HEK293T (cell line): ENCODE data around the gene L1CAM.

Experiments
- CTCF ChIA-PET: fragments of 350-600 bp; formaldehyde crosslinking; extraction: SDS; loops from one replicate; lab custom pipeline; 2021; ENCODE audit warnings: antibody characterized with exemption, inconsistent platforms; lab: Yijun Ruan, JAX
- POLR2A ChIA-PET: fragments of 350-600 bp; formaldehyde crosslinking; extraction: SDS; loops from one replicate; lab custom pipeline; 2020; ENCODE audit warnings: antibody characterized with exemption, inconsistent platforms; lab: Yijun Ruan, JAX
- DNase-seq: peaks from one replicate; pipeline ENCODE4 v3.0.0; 2012; ENCODE audit warnings: mixed read lengths; ENCODE audit errors: extremely low spot score
- ARNT ChIP-seq: fragments of 450-650 bp; IDR thresholded peaks from 2 replicates; pipeline ENCODE4 v1.6.1; 2017; ENCODE audit warnings: mild to moderate bottlenecking
- BHLHE40 ChIP-seq: fragments of 450-650 bp; IDR thresholded peaks from 2 replicates; pipeline ENCODE4 v1.6.1; 2016; ENCODE audit warnings: mild to moderate bottlenecking, moderate library complexity, borderline replicate concordance
- CTBP1 ChIP-seq: fragments of 450-650 bp; IDR thresholded peaks from 2 replicates; pipeline ENCODE4 v1.6.1; 2016; ENCODE audit warnings: borderline replicate concordance
- ELF4 ChIP-seq: fragments of 450-650 bp; IDR thresholded peaks from 2 replicates; pipeline ENCODE4 v1.6.1; 2017; ENCODE audit warnings: antibody characterized with exemption
- FOXA1 ChIP-seq: fragments of 450-650 bp; IDR thresholded peaks from 2 replicates; pipeline ENCODE4 v1.6.1; 2016; ENCODE audit warnings: mild to moderate bottlenecking
- FOXK2 ChIP-seq: fragments of 450-650 bp; IDR thresholded peaks from 2 replicates; pipeline ENCODE4 v1.6.1; 2016; ENCODE audit warnings: mild to moderate bottlenecking
- FOXM1 ChIP-seq: fragments of 450-650 bp; IDR thresholded peaks from 2 replicates; pipeline ENCODE4 v1.6.1; 2017; ENCODE audit warnings: mild to moderate bottlenecking, borderline replicate concordance
- HDGF ChIP-seq: fragments of 450-650 bp; IDR thresholded peaks from 2 replicates; pipeline ENCODE4 v1.6.1; 2017; ENCODE audit warnings: antibody characterized with exemption, borderline replicate concordance
- L3MBTL2 ChIP-seq: fragments of 450-650 bp; conservative IDR thresholded peaks from 2 replicates; pipeline ENCODE4 v1.6.1; 2016; ENCODE audit warnings: mild to moderate bottlenecking
- LEF1 ChIP-seq: fragments of 450-650 bp; IDR thresholded peaks from 2 replicates; pipeline ENCODE4 v1.6.1; 2017; ENCODE audit warnings: mild to moderate bottlenecking, borderline replicate concordance
- NFRKB ChIP-seq: fragments of 450-650 bp; IDR thresholded peaks from 2 replicates; pipeline ENCODE4 v1.6.1; 2016; ENCODE audit warnings: mild to moderate bottlenecking, moderate library complexity
- PKNOX1 ChIP-seq: fragments of 450-650 bp; IDR thresholded peaks from 2 replicates; pipeline ENCODE4 v1.6.1; 2016
- SP1 ChIP-seq: fragments of 450-650 bp; IDR thresholded peaks from 2 replicates; pipeline ENCODE4 v1.6.1; 2017
- SUZ12 ChIP-seq: fragments of 450-650 bp; IDR thresholded peaks from 2 replicates; pipeline ENCODE4 v1.6.1; 2016; ENCODE audit warnings: mild to moderate bottlenecking
- TARDBP ChIP-seq: fragments of 450-650 bp; IDR thresholded peaks from 2 replicates; pipeline ENCODE4 v1.6.1; 2016
- ZNF384 ChIP-seq: fragments of 450-650 bp; IDR thresholded peaks from 2 replicates; pipeline ENCODE4 v1.6.1; 2016

L1CAM gene

GRCh38 chrX:153881281-153881680, 4.7 kb downstream of the L1CAM start:
- TF ChIP-seq HDGF: no peak
- DNase-seq: no peak
- POLR2A ChIA-PET: no interaction called here
- CTCF ChIA-PET: no interaction called here

GRCh38 chrX:153880440-153880815, 5.5 kb downstream of the L1CAM start:
- ChIA-PET CTCF (no interaction called here), POLR2A (no interaction called here)
- TF ChIP-seq SUZ12 (no peak), BHLHE40 (no peak), CTBP1 (no peak), TARDBP (no peak), SP1 (no peak), PKNOX1 (no peak), LEF1 (no peak)
- DNase-seq: no peak

DNA sequence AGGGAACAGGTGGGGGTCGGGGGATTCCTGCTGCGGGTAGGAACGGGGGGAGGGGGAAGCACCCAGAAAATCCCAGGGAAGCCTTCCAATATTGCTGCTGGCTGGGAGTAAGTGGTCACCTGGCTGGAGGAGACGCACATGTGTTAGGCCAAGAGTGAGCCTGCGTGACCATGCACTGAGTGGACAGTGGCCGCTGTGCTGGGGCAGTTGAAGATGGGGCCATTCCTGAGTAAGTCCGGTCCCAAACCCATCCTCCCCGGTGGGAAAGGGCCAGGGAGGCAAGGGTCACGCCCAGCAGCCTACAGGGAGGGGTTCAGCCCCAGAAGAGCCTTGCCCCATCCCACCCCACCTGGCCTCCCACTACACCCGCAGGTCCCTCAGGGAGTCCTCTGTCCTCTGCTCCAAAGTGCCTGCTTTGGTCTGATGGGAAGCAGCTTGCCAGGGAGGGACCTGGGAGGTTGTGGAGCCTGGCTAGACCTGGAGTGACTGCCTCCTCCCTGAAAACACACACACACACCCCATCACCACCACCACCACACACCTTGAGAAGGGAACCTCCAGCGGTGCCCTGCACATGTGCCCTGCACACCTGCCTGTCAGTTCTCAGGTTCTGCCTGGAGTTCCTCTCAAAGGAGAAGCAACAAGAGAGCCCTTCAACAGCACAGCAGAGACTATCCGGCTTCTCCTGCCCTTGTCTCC, 6.1 kb downstream of the L1CAM start:
- ChIA-PET CTCF (no interaction called here), POLR2A (no interaction called here)
- no peak for DNase-seq
- no peak for TF ChIP-seq L3MBTL2
- no peak for TF ChIP-seq FOXM1
- no peak for TF ChIP-seq LEF1
- no peak for TF ChIP-seq BHLHE40
- no peak for TF ChIP-seq FOXK2
- no peak for TF ChIP-seq TARDBP
- TF ChIP-seq ELF4: no peak
- TF ChIP-seq FOXA1: no peak
- no peak for TF ChIP-seq SUZ12
- no peak for TF ChIP-seq CTBP1
- no peak for TF ChIP-seq NFRKB
- no peak for TF ChIP-seq SP1
- TF ChIP-seq HDGF: no peak
- TF ChIP-seq ZNF384: no peak

GRCh38 chrX:153878969-153879653, 6.9 kb downstream of the L1CAM start:
- POLR2A ChIA-PET: no interaction called here
- TF ChIP-seq FOXA1: no peak
- no peak for DNase-seq
- CTCF ChIA-PET: no interaction called here

DNA sequence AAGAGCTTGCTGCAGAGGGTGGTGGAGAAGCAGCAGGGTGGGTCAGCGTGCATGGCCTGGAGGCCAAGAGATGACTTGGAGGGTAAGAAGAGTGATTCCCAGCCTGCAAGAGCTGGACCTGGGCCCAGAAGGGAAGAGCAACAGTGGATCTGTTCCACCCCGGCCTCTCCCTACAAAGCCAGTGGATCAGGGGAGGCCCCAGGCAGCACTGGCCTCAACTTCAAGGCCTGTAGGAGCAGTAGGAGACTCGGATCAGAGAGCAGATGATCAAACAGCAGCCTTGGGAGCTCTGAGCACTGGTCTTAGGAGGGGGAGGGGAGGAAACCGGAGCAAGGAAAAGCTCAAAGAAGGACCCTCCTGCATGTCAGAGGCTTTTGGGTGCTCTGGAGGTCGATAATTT, 7.6 kb downstream of the L1CAM start:
- CTCF ChIA-PET: interaction anchor here (0.6 kb wide), 1 partner anchor 29 kb away, joined by 3 read pairs; no protein-coding TSS in a partner anchor

GRCh38 chrX:153877571-153878261, 8.3 kb downstream of the L1CAM start:
- ChIA-PET CTCF (interaction anchor here (0.6 kb wide), 1 partner anchor 30 kb away, joined by 3 read pairs; no protein-coding TSS in a partner anchor), POLR2A (no interaction called here)
- no peak for DNase-seq
- TF ChIP-seq HDGF: no peak
- TF ChIP-seq LEF1: no peak
- no peak for TF ChIP-seq TARDBP
- TF ChIP-seq ZNF384: no peak
- TF ChIP-seq SP1: no peak
- TF ChIP-seq SUZ12: no peak
- no peak for TF ChIP-seq L3MBTL2
- TF ChIP-seq ELF4: no peak
- no peak for TF ChIP-seq FOXA1
- no peak for TF ChIP-seq FOXM1
- TF ChIP-seq FOXK2: no peak
- no peak for TF ChIP-seq ARNT
- TF ChIP-seq CTBP1: no peak
- TF ChIP-seq BHLHE40: no peak
- TF ChIP-seq PKNOX1: no peak

More for the DNA sequence above, 7.6 kb downstream of the L1CAM start:
- TF ChIP-seq ZNF384 (no peak), NFRKB (no peak), ARNT (no peak), FOXK2 (no peak), FOXA1 (no peak), HDGF (no peak), L3MBTL2 (no peak), LEF1 (no peak), SUZ12 (no peak), BHLHE40 (no peak), SP1 (no peak), CTBP1 (no peak), FOXM1 (no peak), ELF4 (no peak), TARDBP (no peak), PKNOX1 (no peak)
- no peak for DNase-seq
- POLR2A ChIA-PET: no interaction called here

- POLR2A ChIA-PET: no interaction called here
- no peak for DNase-seq
- TF ChIP-seq FOXK2: no peak
- TF ChIP-seq ARNT: no peak
- TF ChIP-seq L3MBTL2: no peak
- no peak for TF ChIP-seq NFRKB
- CTCF ChIA-PET: no interaction called here
These were observed 9.9 kb downstream of the L1CAM start for GRCh38 chrX:153876112-153876491.
